ENCODE data around the gene TMEM141. TPM values are rescaled to one million over a fixed set of nuclear protein-coding genes. Genes with fewer than 3 reads are reported as not detected.

TMEM141 gene
- total RNA-seq, 1 donor from 2014 or later, result 57.8 TPM

- H3K4me1 Mint-ChIP-seq (ENCODE audit: low read depth), result no peaks in the 10 kb centered on the region
- H3K4me3 Mint-ChIP-seq (ENCODE audit: low read depth), result no peak overlapping the region
- peaks cover 7% of the 10 kb centered on the region for H3K9me3 Mint-ChIP-seq (ENCODE audit: low read depth)
- TF ChIP-seq, protein P1, sequence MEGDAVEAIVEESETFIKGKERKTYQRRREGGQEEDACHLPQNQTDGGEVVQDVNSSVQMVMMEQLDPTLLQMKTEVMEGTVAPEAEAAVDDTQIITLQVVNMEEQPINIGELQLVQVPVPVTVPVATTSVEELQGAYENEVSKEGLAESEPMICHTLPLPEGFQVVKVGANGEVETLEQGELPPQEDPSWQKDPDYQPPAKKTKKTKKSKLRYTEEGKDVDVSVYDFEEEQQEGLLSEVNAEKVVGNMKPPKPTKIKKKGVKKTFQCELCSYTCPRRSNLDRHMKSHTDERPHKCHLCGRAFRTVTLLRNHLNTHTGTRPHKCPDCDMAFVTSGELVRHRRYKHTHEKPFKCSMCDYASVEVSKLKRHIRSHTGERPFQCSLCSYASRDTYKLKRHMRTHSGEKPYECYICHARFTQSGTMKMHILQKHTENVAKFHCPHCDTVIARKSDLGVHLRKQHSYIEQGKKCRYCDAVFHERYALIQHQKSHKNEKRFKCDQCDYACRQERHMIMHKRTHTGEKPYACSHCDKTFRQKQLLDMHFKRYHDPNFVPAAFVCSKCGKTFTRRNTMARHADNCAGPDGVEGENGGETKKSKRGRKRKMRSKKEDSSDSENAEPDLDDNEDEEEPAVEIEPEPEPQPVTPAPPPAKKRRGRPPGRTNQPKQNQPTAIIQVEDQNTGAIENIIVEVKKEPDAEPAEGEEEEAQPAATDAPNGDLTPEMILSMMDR (IDR thresholded peaks at IDR 0.05; ENCODE audit: unreplicated experiment), result no peak
- H3K36me3 Mint-ChIP-seq (ENCODE audit: insufficient read depth), result no peaks in the 10 kb centered on the region
- no peak overlapping the region for H3K27ac Mint-ChIP-seq
- peaks cover 7% of the 10 kb centered on the region for H3K27me3 Mint-ChIP-seq
- no peak for DNase-seq (ENCODE audit: low spot score, unreplicated experiment)
Observed at GRCh38 chr9:136756836-136757235, 34.3 kb upstream of the TMEM141 start.

DNA sequence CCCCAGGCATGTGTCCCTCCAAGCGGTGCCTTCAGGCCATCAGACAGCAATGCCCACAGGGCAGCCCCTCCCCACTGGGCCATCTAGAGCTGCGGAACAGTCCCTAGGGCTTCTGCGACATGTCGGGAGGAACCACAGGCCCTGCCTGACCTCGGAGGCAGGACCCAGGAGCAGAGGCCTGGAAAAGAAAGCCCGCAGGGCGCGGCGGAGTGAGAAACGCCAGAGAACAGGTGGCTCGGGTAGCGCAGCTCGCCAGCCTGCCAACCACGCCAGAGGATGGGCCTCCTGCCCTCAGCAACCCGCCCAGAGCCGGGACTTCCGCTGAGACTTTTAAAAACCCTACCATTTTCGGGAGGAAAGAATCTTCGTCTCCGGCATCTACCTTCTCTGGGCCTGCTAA lies 33.8 kb upstream of the TMEM141 start:
- Mint-ChIP-seq H3K27ac (no peak overlapping the region), H3K9me3 (ENCODE audit: low read depth) (peaks cover 5% of the 10 kb centered on the region), H3K27me3 (peaks cover 5% of the 10 kb centered on the region), H3K4me1 (ENCODE audit: low read depth) (no peaks in the 10 kb centered on the region), H3K36me3 (ENCODE audit: insufficient read depth) (no peaks in the 10 kb centered on the region), H3K4me3 (ENCODE audit: low read depth) (no peak overlapping the region)
- no peak for DNase-seq (ENCODE audit: low spot score, unreplicated experiment)
- TF ChIP-seq, protein P1 (IDR thresholded peaks at IDR 0.05; ENCODE audit: unreplicated experiment), result no peak

GRCh38 chr9:136757751-136758140 lies 33.4 kb upstream of the TMEM141 start:
- no peak for DNase-seq (ENCODE audit: low spot score, unreplicated experiment)
- Mint-ChIP-seq H3K27me3 (peaks cover under 1% of the 10 kb centered on the region), H3K4me3 (ENCODE audit: low read depth) (no peak overlapping the region), H3K36me3 (ENCODE audit: insufficient read depth) (no peaks in the 10 kb centered on the region), H3K4me1 (ENCODE audit: low read depth) (no peaks in the 10 kb centered on the region), H3K9me3 (ENCODE audit: low read depth) (peaks cover under 1% of the 10 kb centered on the region), H3K27ac (no peak overlapping the region)
- TF ChIP-seq, protein P1 (IDR thresholded peaks at IDR 0.05; ENCODE audit: unreplicated experiment), result no peak

DNA sequence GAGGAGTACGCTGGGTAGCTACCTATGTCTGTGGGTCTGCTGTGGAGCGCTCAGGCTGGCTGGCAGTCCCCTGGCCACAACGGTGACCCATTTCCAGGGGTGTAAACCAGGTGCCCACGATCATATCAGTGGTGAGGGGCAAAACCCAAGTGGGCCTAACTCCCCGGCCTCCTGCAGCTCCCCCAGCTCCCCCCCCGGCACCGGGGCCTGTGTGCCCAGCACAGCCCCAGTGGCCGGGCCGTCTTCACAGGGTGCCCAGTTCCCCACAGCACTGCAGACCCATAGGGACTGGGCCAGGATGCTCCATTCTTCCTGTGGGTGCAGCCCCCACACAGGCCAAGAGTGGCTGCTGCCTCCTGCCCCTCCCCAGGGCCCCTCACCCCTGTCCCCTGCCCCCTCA lies 32.1 kb upstream of the TMEM141 start:
- no peak for DNase-seq (ENCODE audit: low spot score, unreplicated experiment)
- no peaks in the 10 kb centered on the region for H3K9me3 Mint-ChIP-seq (ENCODE audit: low read depth)
- TF ChIP-seq, protein P1 (IDR thresholded peaks at IDR 0.05; ENCODE audit: unreplicated experiment), result no peak
- no peaks in the 10 kb centered on the region for H3K4me1 Mint-ChIP-seq (ENCODE audit: low read depth)
- no peak overlapping the region for H3K27ac Mint-ChIP-seq
- no peaks in the 10 kb centered on the region for H3K27me3 Mint-ChIP-seq
- no peak overlapping the region for H3K4me3 Mint-ChIP-seq (ENCODE audit: low read depth)
- no peaks in the 10 kb centered on the region for H3K36me3 Mint-ChIP-seq (ENCODE audit: insufficient read depth)

DNA sequence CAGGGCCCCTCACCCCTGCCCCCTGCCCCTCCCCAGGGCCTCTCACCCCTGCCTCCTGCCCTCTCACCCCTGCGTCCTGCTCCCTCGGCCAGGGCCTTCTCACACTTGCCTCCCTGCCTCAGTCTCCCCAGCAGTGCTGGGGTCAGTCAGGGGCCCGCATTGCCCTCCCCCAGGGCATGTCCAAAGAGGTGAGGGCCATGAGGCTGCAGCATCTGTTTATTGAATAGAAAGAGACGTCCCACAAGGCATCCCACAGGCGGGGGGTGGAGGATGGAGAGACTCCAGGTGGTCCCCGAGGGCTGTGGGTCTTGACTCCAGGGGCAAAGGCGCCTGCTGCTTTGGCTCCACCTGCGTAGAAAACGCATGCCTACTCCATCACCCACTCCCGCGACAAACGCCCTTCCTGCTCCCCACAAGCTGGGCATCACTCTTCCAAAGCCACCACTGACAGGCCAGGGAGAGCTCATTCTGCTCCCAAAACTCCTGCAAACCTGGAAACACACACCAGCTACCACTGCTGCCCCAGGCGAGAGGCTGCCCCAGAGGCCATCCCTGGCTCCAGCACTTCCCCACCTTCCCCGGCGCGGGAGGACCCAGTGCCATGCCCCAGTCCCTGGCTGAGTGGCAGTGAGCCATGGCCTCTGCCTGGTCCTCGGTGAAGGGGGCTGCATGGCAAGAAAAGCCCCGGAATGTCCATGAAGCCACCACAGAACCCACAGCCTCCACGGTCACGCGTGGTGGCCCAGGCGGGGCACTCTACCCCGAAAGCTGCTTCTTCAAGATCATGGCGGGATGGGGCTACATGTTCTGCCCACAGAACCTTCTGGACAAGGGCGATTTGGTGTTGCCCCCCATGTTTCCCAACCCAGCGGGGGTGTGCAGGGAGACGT lies 31.5 kb upstream of the TMEM141 start:
- H3K27ac Mint-ChIP-seq, result no peak overlapping the region
- no peaks in the 10 kb centered on the region for H3K9me3 Mint-ChIP-seq (ENCODE audit: low read depth)
- no peak for DNase-seq (ENCODE audit: low spot score, unreplicated experiment)
- no peaks in the 10 kb centered on the region for H3K4me1 Mint-ChIP-seq (ENCODE audit: low read depth)
- H3K4me3 Mint-ChIP-seq (ENCODE audit: low read depth), result no peak overlapping the region
- TF ChIP-seq, protein P1 (IDR thresholded peaks at IDR 0.05; ENCODE audit: unreplicated experiment), result no peak
- H3K36me3 Mint-ChIP-seq (ENCODE audit: insufficient read depth), result no peaks in the 10 kb centered on the region
- no peaks in the 10 kb centered on the region for H3K27me3 Mint-ChIP-seq
